ENCODE measurements around the gene PPP1CA. TPM values are rescaled to one million over a fixed set of nuclear protein-coding genes. Genes with fewer than 3 reads are reported as not detected.
A peak's percentile ranks its signal among the peaks of the same experiment; 100 is the strongest.

Gene PPP1CA
- total RNA-seq, 4 donors from 2014 or later: 146 to 202 (median 185) TPM

GRCh38 chr11:67349036-67349435, 52.6 kb downstream of the PPP1CA start:
- 62 to 68% methylated on average over 5 of the region's 5 CpGs for WGBS, 2 donors
- Histone ChIP-seq H3K4me1 (peaks cover 37 to 81% (median 38%) of the 10 kb centered on the region in 3 donors), H3K4me3 (no peak overlapping the region), H3K27ac (peak overlapping the region; percentile 4 to 43 (median 22)), H3K9me3 (no peaks in the 10 kb centered on the region), H3K36me3 (no peaks in the 10 kb centered on the region), H3K27me3 (no peaks in the 10 kb centered on the region)
- no peak for DNase-seq
- intact Hi-C loops (cut with DNase I): loop anchor here (5.0 kb wide), 1 partner anchor 33 kb away; no protein-coding TSS in a partner anchor
- TF ChIP-seq POLR2A (IDR thresholded peaks at IDR 0.05) (no peak), CTCF (IDR thresholded peaks at IDR 0.05) (no peak)

Small RNA genes within 50 kb of the gene (small RNA-seq; reads per million reads assigned to genes)
- gene RN7SKP239 (0 to 0.15 (median 0.04) reads per million in 4 donors), gene RNU6-1238P (0 reads per million in 4 donors)

Other genes starting within 250 kb of the PPP1CA start
- 10 to 100 TPM; 54.1 to 93.2 (median 68.5) TPM for gene GRK2, start 135.4 kb downstream of the PPP1CA start, total RNA-seq
- 10 to 100 TPM; 27.4 to 50.6 (median 41.6) TPM for gene ANKRD13D, start 112.6 kb downstream of the PPP1CA start, total RNA-seq
- 10 to 100 TPM; 51.4 to 78.4 (median 64.8) TPM for gene SSH3, start 98.3 kb downstream of the PPP1CA start, total RNA-seq
- 100 to 1,000 TPM in 1 of 4 donors, 10 to 100 TPM in 3; 62.6 to 113 (median 74.7) TPM for gene POLD4, start 48.3 kb downstream of the PPP1CA start, total RNA-seq
- 1 to 10 TPM; 2.3 to 6.8 (median 2.7) TPM for gene CLCF1, start 28.3 kb downstream of the PPP1CA start, total RNA-seq
- gene RAD9A, start 9.9 kb downstream of the PPP1CA start, total RNA-seq: 10 to 100 TPM; 10.6 to 18.3 (median 12.7) TPM
- 1 to 10 TPM; 1.7 to 7.2 (median 3.5) TPM for gene TBC1D10C, start 2.2 kb upstream of the PPP1CA start, total RNA-seq
- gene CARNS1, start 13.8 kb upstream of the PPP1CA start, total RNA-seq: under 1 TPM; 0.09 to 0.76 (median 0.25) TPM
- 100 to 1,000 TPM in 3 of 4 donors, 10 to 100 TPM in 1; 67.5 to 121 (median 113) TPM for gene RPS6KB2, start 26.6 kb upstream of the PPP1CA start, total RNA-seq
- 10 to 100 TPM in 1 of 4 donors, 1 to 10 TPM in 3; 5.9 to 14.1 (median 6.8) TPM for gene PTPRCAP, start 35.8 kb upstream of the PPP1CA start, total RNA-seq
- 100 to 1,000 TPM in 1 of 4 donors, 10 to 100 TPM in 3; 52.2 to 122 (median 57.6) TPM for gene CORO1B, start 41.6 kb upstream of the PPP1CA start, total RNA-seq
- not detected for gene GPR152, start 50.9 kb upstream of the PPP1CA start, total RNA-seq
- under 1 TPM in 1 of 4 donors, not detected in 3; 0.38 TPM for gene CABP4, start 53.5 kb upstream of the PPP1CA start, total RNA-seq
- 100 to 1,000 TPM; 109 to 205 (median 145) TPM for gene TMEM134, start 67.4 kb upstream of the PPP1CA start, total RNA-seq
- 10 to 100 TPM; 16.8 to 63.3 (median 28.3) TPM for gene AIP, start 81.2 kb upstream of the PPP1CA start, total RNA-seq
- gene PITPNM1, start 103.5 kb upstream of the PPP1CA start, total RNA-seq: 10 to 100 TPM; 24.5 to 35.9 (median 28.7) TPM
- gene CDK2AP2, start 106.3 kb upstream of the PPP1CA start, total RNA-seq: 10 to 100 TPM; 32.0 to 55.2 (median 38.1) TPM
- gene CABP2, start 121.6 kb upstream of the PPP1CA start, total RNA-seq: not detected
- 1,000 to 10,000 TPM; 2,883 to 4,990 (median 3,239) TPM for gene GSTP1, start 182.0 kb upstream of the PPP1CA start, total RNA-seq
- 100 to 1,000 TPM; 206 to 260 (median 254) TPM for gene NDUFV1, start 205.1 kb upstream of the PPP1CA start, total RNA-seq
- 10 to 100 TPM; 37.5 to 68.0 (median 47.0) TPM for gene NUDT8, start 228.1 kb upstream of the PPP1CA start, total RNA-seq
- gene TBX10, start 237.9 kb upstream of the PPP1CA start, total RNA-seq: not detected
- gene ACY3, start 248.9 kb upstream of the PPP1CA start, total RNA-seq: under 1 TPM in 1 of 4 donors, not detected in 3; 0.44 TPM